Prostate gland (tissue), 2 donors: ENCODE results near the gene SVOP.

Source experiments
- CTCF ChIP-seq, 4 experiments: fragments of 200-600 bp in 2 of 4; fragments of 450-650 bp in 2 of 4; sonication (generic) in 2 of 4; IDR thresholded peaks; 1 replicate in 3 of 4; 2 replicates in 1 of 4; pipeline ENCODE4 v1.5.1; 2016 to 2019; ENCODE audit warnings: antibody characterized with exemption in 4 of 4, mild to moderate bottlenecking in 2 of 4, moderate library complexity in 2 of 4
- POLR2A ChIP-seq: fragments of 450-650 bp; IDR thresholded peaks from one replicate; pipeline ENCODE4 v1.6.1; 2016; ENCODE audit warnings: antibody characterized with exemption, mild to moderate bottlenecking
- POLR2AphosphoS5 ChIP-seq: sonication (generic); formaldehyde crosslinking; IDR thresholded peaks from one replicate; pipeline ENCODE4 v1.6.1; 2017; ENCODE audit warnings: antibody characterized with exemption

GRCh38 chr12:109010259-109010658 lies 10.6 kb downstream of the SVOP start:
- no peak for TF ChIP-seq POLR2A
- no peak for TF ChIP-seq CTCF (IDR thresholded peaks at IDR 0.05)
- TF ChIP-seq POLR2AphosphoS5 = no peak
